K562 (cell line): ENCODE measurements around the gene MYO1B. TPM values are rescaled to one million over a fixed set of nuclear protein-coding genes. Genes with fewer than 3 reads are reported as not detected.

Source experiments
- ATAC-seq: fragments of 200-7000 bp; cut with Tn5 transposase; 3 replicates; pipeline ENCODE4 v1.9.1; 2020; ENCODE audit warnings: moderate library complexity
- BruUV-seq: library from RNA; stranded (reverse); fragments of 400-500 nt; replicated peaks from 2 replicates; lab custom pipeline; 2021; lab: Mats Ljungman, UMichigan
- CTCF ChIA-PET: fragments of 300-600 bp; formaldehyde crosslinking; extraction: SDS; loops from one replicate; lab custom pipeline; 2021; ENCODE audit warnings: low intra/inter-chr PET ratio; lab: Yijun Ruan, JAX
- POLR2A ChIA-PET: fragments of 300-600, 350-650 bp; sonication (Branson Sonifier 250); formaldehyde crosslinking; extraction: SDS; loops from one replicate; lab custom pipeline; 2021; ENCODE audit warnings: antibody characterized with exemption, inconsistent platforms; lab: Yijun Ruan, JAX
- DNase-seq, 4 experiments: peaks; one replicate each; pipeline versions ENCODE4 v3.0.0 to v3.0.0-alpha.2; 2011 to 2018; ENCODE audit warnings: low spot score in 3 of 4, mixed read lengths in 3 of 4; ENCODE audit errors: extremely low read depth in 1 of 4
- FAIRE-seq: peaks from 2 replicates; lab custom pipeline; 2011; peaks lifted over from hg19 to GRCh38; lab: Jason Lieb, UNC
- H2AFZ ChIP-seq: 2 replicates; pipeline ENCODE4 v1.6.0; 2011; ENCODE audit warnings: low read depth, low read length, control low read depth, inconsistent platforms
- H3K27ac ChIP-seq: fragments of 200-600 bp; 3 replicates; pipeline ENCODE4 v1.8.0; 2011; ENCODE audit warnings: low read depth, mild to moderate bottlenecking, control low read depth, inconsistent platforms, low read length, moderate library complexity, mixed read lengths; ENCODE audit errors: extremely low read depth
- H3K27me3 ChIP-seq, 2 experiments: fragments of 300-600 bp in 1 of 2; 2 replicates in 1 of 2; 3 replicates in 1 of 2; pipeline versions ENCODE4 v1.6.0 to v1.8.0; 2011; ENCODE audit warnings: inconsistent platforms in 2 of 2, low read length in 2 of 2, mild to moderate bottlenecking in 1 of 2, mixed read lengths in 1 of 2, moderate library complexity in 1 of 2; ENCODE audit not compliant: control insufficient read depth in 2 of 2, insufficient read depth in 2 of 2
- H3K36me3 ChIP-seq: fragments of 300-600 bp; 3 replicates; pipeline ENCODE4 v1.8.0; 2011; ENCODE audit warnings: mild to moderate bottlenecking, low read length, inconsistent platforms; ENCODE audit not compliant: control insufficient read depth, insufficient read depth
- H3K4me1 ChIP-seq, 2 experiments: fragments of 200-600 bp in 1 of 2; replicated peaks in 1 of 2; 2 replicates in 1 of 2; 3 replicates in 1 of 2; pipeline versions ENCODE4 v1.5.1 to v1.8.0; 2011; ENCODE audit warnings: inconsistent platforms in 2 of 2, low read length in 2 of 2, mild to moderate bottlenecking in 1 of 2, mixed read lengths in 1 of 2, moderate library complexity in 1 of 2; ENCODE audit not compliant: control insufficient read depth in 2 of 2, insufficient read depth in 2 of 2
- H3K4me2 ChIP-seq: 2 replicates; pipeline ENCODE4 v1.6.1; 2011; ENCODE audit warnings: low read length, control low read depth, inconsistent platforms, mixed read lengths; ENCODE audit not compliant: insufficient read depth
- H3K4me3 ChIP-seq: fragments of 200-600 bp; sonication (generic), shearing (Covaris generic); 2 replicates; pipeline ENCODE4 v1.5.1; 2016; ENCODE audit warnings: control low read depth, inconsistent platforms
- H3K79me2 ChIP-seq: fragments of 200-600 bp; 3 replicates; pipeline ENCODE4 v1.8.0; 2011; ENCODE audit warnings: low read length, inconsistent platforms; ENCODE audit not compliant: control insufficient read depth, insufficient read depth
- H3K9ac ChIP-seq, 2 experiments: 2 replicates each; pipeline versions ENCODE4 v1.6.0 to v1.6.1; 2011; ENCODE audit warnings: low read depth in 2 of 2, low read length in 2 of 2, control low read depth in 1 of 2, inconsistent platforms in 1 of 2, mild to moderate bottlenecking in 1 of 2, mixed read lengths in 1 of 2; ENCODE audit not compliant: insufficient read depth in 1 of 2
- H3K9me1 ChIP-seq: one replicate; pipeline ENCODE4 v1.6.0; 2011; ENCODE audit warnings: inconsistent platforms, mild to moderate bottlenecking, low read length, moderate library complexity; ENCODE audit not compliant: control insufficient read depth, insufficient read depth
- H3K9me3 ChIP-seq: replicated peaks from 2 replicates; pipeline ENCODE4 v1.5.1; 2011; ENCODE audit warnings: low read depth, low read length, inconsistent platforms; ENCODE audit not compliant: control insufficient read depth, insufficient read depth
- H4K20me1 ChIP-seq: replicated peaks from 2 replicates; pipeline ENCODE4 v1.6.1; 2011; ENCODE audit warnings: low read length, inconsistent platforms, mixed read lengths; ENCODE audit not compliant: control insufficient read depth, insufficient read depth
- NR4A1 ChIP-seq, 2 experiments: fragments of 250-450 bp in 1 of 2; fragments of 450-650 bp in 1 of 2; sonication (Bioruptor Pico) in 1 of 2; IDR thresholded peaks; 2 replicates each; pipeline versions ENCODE4 v1.4.0 to v1.6.1; 2016 to 2020; ENCODE audit warnings: mild to moderate bottlenecking in 2 of 2, missing compliant biosample characterization in 1 of 2, missing genetic modification characterization in 1 of 2, moderate library complexity in 1 of 2
- PHB ChIP-seq: fragments of 250-450 bp; sonication (Bioruptor Pico); IDR thresholded peaks from 2 replicates; pipeline ENCODE4 v1.5.0; 2021
- POLR3G ChIP-seq: IDR thresholded peaks from 2 replicates; pipeline ENCODE4 v1.6.1; 2011; ENCODE audit not compliant: insufficient read length, insufficient replicate concordance; ENCODE audit errors: extremely low read depth
- RBBP5 ChIP-seq: fragments of 200-600 bp; sonication (generic); IDR thresholded peaks from 2 replicates; pipeline ENCODE4 v1.6.1; 2012; ENCODE audit warnings: borderline replicate concordance, mild to moderate bottlenecking, low read length, control low read depth, inconsistent platforms; ENCODE audit not compliant: insufficient read depth, poor library complexity, severe bottlenecking
- SLC30A9 ChIP-seq: fragments of 250-450 bp; sonication (Bioruptor Pico); IDR thresholded peaks from 2 replicates; pipeline ENCODE4 v1.8.0; 2022; ENCODE audit warnings: mild to moderate bottlenecking, moderate library complexity
- TSC22D4 ChIP-seq: fragments of 450-650 bp; IDR thresholded peaks from 2 replicates; pipeline ENCODE4 v1.6.1; 2016; ENCODE audit warnings: missing genetic modification characterization, missing biosample characterization, control low read depth
- ZNF23 ChIP-seq: fragments of 250-450 bp; sonication (Bioruptor Pico); IDR thresholded peaks from 2 replicates; pipeline ENCODE4 v1.4.0; 2020; ENCODE audit warnings: mild to moderate bottlenecking
- ZNF408 ChIP-seq: fragments of 250-450 bp; sonication (Bioruptor Pico); IDR thresholded peaks from 2 replicates; pipeline ENCODE4 v1.4.0; 2020; ENCODE audit warnings: low read depth, mild to moderate bottlenecking, moderate library complexity
- ZNF584 ChIP-seq: fragments of 200-800 bp; sonication (Bioruptor generic); IDR thresholded peaks from 2 replicates; pipeline ENCODE4 v1.6.1; 2016; ENCODE audit warnings: low read depth, mild to moderate bottlenecking, missing genetic modification characterization, missing compliant biosample characterization
- ZNF696 ChIP-seq: fragments of 250-450 bp; sonication (Bioruptor Pico); conservative IDR thresholded peaks from 2 replicates; pipeline ENCODE4 v1.4.0; 2020; ENCODE audit warnings: mild to moderate bottlenecking, moderate library complexity
- WGBS: fragments of 100-300 bp; shearing (Covaris generic); methylation state at CpG from one replicate; pipeline ENCODE4 v1.1.6; 2016; ENCODE audit warnings: low coverage, mixed read lengths; ENCODE audit not compliant: insufficient coverage; ENCODE audit errors: missing lambda C conversion rate; 5-methylcytosine and 5-hydroxymethylcytosine counted together
- in situ Hi-C: fragments of 300-500 bp; cut with MboI; formaldehyde crosslinking; loops from 4 replicates; pipeline ENCODE4 v1.15.0; 2018; ENCODE audit warnings: inconsistent platforms, mixed read lengths
- intact Hi-C: fragments of 100-400 bp; cut with micrococcal nuclease; formaldehyde crosslinking; loops from 2 replicates; pipeline ENCODE4 v1.14.2; 2022
- polyA plus RNA-seq, 8 experiments: library from polyadenylated mRNA; depleted of rRNA in 4 of 8; stranded (reverse) in 5 of 8; unstranded in 3 of 8; fragments of >200 nt; fragmentation: Nextera tagmentation in 2 of 8; fragmentation: Illumina TruSeq in 1 of 8; extraction: Ambion mirVana in 2 of 8; extraction: Trizol in 1 of 8; gene quantifications; 2 replicates each; pipeline versions ENCODE4 v1.2.1 to v1.2.3, GENCODE V29; 2011 to 2014; ENCODE audit warnings: inconsistent platforms in 1 of 8, missing spikeins in 1 of 8
- total RNA-seq, 7 experiments: library from RNA; depleted of rRNA in 6 of 7; stranded (reverse); fragments of >200 nt in 6 of 7; fragmentation: Illumina TruSeq in 2 of 7; extraction: Trizol in 2 of 7; gene quantifications; 2 replicates each; pipeline versions ENCODE4 v1.2.1 to v1.2.3, GENCODE V29; 2011 to 2021; ENCODE audit warnings: low replicate concordance in 1 of 7
- TF ChIP-seq, protein P1 (sequence below): sonication (generic); formaldehyde crosslinking; IDR thresholded peaks from 2 replicates; pipeline ENCODE4 v1.8.1; 2023; ENCODE audit warnings: mild to moderate bottlenecking, missing genetic modification reagents
- TF ChIP-seq, protein P2 (sequence below): fragments of 450-650 bp; formaldehyde crosslinking; IDR thresholded peaks from 2 replicates; pipeline ENCODE4 v1.4.0; 2020; ENCODE audit warnings: mild to moderate bottlenecking, moderate library complexity
- TF ChIP-seq, protein P3 (sequence below): fragments of 450-650 bp; IDR thresholded peaks from 2 replicates; pipeline ENCODE4 v1.7.0; 2016; ENCODE audit warnings: borderline replicate concordance
- TF ChIP-seq, protein P4 (sequence below): fragments of 250-450 bp; sonication (Bioruptor Pico); IDR thresholded peaks from 2 replicates; pipeline ENCODE4 v1.8.0; 2022; ENCODE audit warnings: moderate library complexity, mild to moderate bottlenecking, inconsistent platforms

The MYO1B gene
- total and polyA plus RNA-seq, 9 of the 15 experiments (the other 6 are each of a cell fraction or from before 2014, with no cell fraction given) = 0.04 to 0.33 (median 0.20) TPM; not detected in 5

DNA sequence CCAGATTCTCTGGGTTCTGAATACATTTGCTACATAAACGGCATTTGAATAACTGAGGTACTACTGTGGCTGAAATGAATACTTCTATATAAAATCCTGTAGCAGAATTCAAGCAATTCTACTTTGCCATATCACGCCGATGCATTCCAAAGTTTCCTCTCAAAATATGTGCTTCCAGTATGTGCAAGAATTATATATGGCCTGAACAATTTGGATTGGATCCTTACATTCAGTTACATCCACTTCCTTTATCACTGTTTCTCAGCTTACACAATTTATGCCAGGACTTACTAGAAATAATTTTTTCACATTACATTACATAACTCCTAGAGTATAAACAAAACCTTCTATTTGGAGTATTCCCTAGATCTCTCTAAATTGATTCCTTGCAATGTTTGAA, 48.1 kb upstream of the MYO1B start (continued):
- TF ChIP-seq NR4A1 (CRISPR knock-in tag; IDR thresholded peaks at IDR 0.05) (no peak), NR4A1 (tag; IDR thresholded peaks at IDR 0.05) (no peak), ZNF408 (CRISPR knock-in tag) (no peak), ZNF696 (no peak), ZNF23 (CRISPR knock-in tag) (no peak)
- TF ChIP-seq, protein P1, sequence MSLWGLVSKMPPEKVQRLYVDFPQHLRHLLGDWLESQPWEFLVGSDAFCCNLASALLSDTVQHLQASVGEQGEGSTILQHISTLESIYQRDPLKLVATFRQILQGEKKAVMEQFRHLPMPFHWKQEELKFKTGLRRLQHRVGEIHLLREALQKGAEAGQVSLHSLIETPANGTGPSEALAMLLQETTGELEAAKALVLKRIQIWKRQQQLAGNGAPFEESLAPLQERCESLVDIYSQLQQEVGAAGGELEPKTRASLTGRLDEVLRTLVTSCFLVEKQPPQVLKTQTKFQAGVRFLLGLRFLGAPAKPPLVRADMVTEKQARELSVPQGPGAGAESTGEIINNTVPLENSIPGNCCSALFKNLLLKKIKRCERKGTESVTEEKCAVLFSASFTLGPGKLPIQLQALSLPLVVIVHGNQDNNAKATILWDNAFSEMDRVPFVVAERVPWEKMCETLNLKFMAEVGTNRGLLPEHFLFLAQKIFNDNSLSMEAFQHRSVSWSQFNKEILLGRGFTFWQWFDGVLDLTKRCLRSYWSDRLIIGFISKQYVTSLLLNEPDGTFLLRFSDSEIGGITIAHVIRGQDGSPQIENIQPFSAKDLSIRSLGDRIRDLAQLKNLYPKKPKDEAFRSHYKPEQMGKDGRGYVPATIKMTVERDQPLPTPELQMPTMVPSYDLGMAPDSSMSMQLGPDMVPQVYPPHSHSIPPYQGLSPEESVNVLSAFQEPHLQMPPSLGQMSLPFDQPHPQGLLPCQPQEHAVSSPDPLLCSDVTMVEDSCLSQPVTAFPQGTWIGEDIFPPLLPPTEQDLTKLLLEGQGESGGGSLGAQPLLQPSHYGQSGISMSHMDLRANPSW (CRISPR knock-in tag) = no peak

DNA sequence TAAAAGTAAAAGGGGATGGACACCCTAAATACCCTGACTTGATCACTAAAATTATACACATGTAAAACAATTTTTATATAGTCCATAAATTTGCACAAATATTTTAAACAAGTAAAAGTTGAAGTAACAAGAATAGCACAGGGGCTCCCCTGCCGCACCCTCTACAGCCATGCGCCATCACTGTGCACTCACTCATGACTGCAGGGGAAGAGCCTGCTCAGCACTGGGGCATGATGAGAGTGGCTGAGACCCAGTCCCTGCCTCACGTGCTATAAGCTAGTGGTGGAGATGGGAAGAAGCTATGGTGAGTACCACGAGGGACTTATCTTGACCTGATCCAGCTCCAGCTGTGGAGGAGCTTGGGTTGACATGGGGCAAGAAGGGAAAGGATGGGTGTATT, 46.9 kb upstream of the MYO1B start:
- no peak overlapping the region for H3K9ac ChIP-seq
- no peak overlapping the region for H3K27ac ChIP-seq
- no peak for DNase-seq
- H2AFZ ChIP-seq = no peak overlapping the region
- no peak overlapping the region for H3K4me2 ChIP-seq
- H3K36me3 ChIP-seq = no peaks in the 10 kb centered on the region
- H3K4me3 ChIP-seq = no peak overlapping the region
- POLR2A ChIA-PET = no interaction called here
- no TSS peak for BruUV-seq
- CTCF ChIA-PET = no interaction called here
- no peaks in the 10 kb centered on the region for H4K20me1 ChIP-seq
- WGBS = 5% methylated on average over 4 of the region's 4 CpGs
- intact Hi-C loops (no loop called here), in situ Hi-C loops (no loop called here)
- no peaks in the 10 kb centered on the region for H3K9me3 ChIP-seq
- no peak for ATAC-seq
- H3K4me1 ChIP-seq = no peaks in the 10 kb centered on the region
- H3K79me2 ChIP-seq = no peaks in the 10 kb centered on the region
- no peak for FAIRE-seq
- no peaks in the 10 kb centered on the region for H3K27me3 ChIP-seq
- no peak for TF ChIP-seq PHB (CRISPR knock-in tag)
- TF ChIP-seq, protein P2, sequence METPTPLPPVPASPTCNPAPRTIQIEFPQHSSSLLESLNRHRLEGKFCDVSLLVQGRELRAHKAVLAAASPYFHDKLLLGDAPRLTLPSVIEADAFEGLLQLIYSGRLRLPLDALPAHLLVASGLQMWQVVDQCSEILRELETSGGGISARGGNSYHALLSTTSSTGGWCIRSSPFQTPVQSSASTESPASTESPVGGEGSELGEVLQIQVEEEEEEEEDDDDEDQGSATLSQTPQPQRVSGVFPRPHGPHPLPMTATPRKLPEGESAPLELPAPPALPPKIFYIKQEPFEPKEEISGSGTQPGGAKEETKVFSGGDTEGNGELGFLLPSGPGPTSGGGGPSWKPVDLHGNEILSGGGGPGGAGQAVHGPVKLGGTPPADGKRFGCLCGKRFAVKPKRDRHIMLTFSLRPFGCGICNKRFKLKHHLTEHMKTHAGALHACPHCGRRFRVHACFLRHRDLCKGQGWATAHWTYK = no peak
- TF ChIP-seq, protein P3, sequence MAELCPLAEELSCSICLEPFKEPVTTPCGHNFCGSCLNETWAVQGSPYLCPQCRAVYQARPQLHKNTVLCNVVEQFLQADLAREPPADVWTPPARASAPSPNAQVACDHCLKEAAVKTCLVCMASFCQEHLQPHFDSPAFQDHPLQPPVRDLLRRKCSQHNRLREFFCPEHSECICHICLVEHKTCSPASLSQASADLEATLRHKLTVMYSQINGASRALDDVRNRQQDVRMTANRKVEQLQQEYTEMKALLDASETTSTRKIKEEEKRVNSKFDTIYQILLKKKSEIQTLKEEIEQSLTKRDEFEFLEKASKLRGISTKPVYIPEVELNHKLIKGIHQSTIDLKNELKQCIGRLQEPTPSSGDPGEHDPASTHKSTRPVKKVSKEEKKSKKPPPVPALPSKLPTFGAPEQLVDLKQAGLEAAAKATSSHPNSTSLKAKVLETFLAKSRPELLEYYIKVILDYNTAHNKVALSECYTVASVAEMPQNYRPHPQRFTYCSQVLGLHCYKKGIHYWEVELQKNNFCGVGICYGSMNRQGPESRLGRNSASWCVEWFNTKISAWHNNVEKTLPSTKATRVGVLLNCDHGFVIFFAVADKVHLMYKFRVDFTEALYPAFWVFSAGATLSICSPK = no peak
- TF ChIP-seq RBBP5 = no peak
- TF ChIP-seq, protein P4, sequence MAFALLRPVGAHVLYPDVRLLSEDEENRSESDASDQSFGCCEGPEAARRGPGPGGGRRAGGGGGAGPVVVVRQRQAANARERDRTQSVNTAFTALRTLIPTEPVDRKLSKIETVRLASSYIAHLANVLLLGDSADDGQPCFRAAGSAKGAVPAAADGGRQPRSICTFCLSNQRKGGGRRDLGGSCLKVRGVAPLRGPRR (CRISPR knock-in tag) = no peak
- TF ChIP-seq TSC22D4 (tag) = no peak
- no peak for TF ChIP-seq ZNF584 (CRISPR knock-in tag)
- no peak for TF ChIP-seq POLR3G
- no peak for TF ChIP-seq SLC30A9
- H3K9me1 ChIP-seq = no peaks in the 10 kb centered on the region
